Measurements from ENCODE around the gene PLXNA3.

The PLXNA3 gene

GRCh38 chrX:154507673-154508383, 49.7 kb downstream of the PLXNA3 start:
- no peak for DNase-seq

GRCh38 chrX:154508384-154508745, 50.3 kb downstream of the PLXNA3 start:
- no peak for DNase-seq

GRCh38 chrX:154509455-154509854, 51.4 kb downstream of the PLXNA3 start:
- no peak for DNase-seq

- no peak for DNase-seq
These were observed 53.7 kb downstream of the PLXNA3 start for GRCh38 chrX:154511761-154512160.

GRCh38 chrX:154512879-154513553, 54.9 kb downstream of the PLXNA3 start:
- DNase-seq: no peak

GRCh38 chrX:154513716-154514115, 55.6 kb downstream of the PLXNA3 start:
- DNase-seq: no peak

GRCh38 chrX:154515090-154515965, 57.2 kb downstream of the PLXNA3 start:
- DNase-seq: peak; percentile 23

- DNase-seq: peak; percentile 93
These were observed 58.0 kb downstream of the PLXNA3 start, which contains the start of gene FAM3A for GRCh38 chrX:154515966-154516655. Gene FAM3A, minus strand, starts transcription at chrX:154516232. Its CDS starts 460 bp downstream, at chrX:154515772.

- DNase-seq: peak; percentile 79
These were observed 58.6 kb downstream of the PLXNA3 start for GRCh38 chrX:154516656-154517100.

GRCh38 chrX:154517101-154517781, 59.2 kb downstream of the PLXNA3 start:
- no peak for DNase-seq

- no peak for DNase-seq
These were observed 61.3 kb downstream of the PLXNA3 start for GRCh38 chrX:154519389-154519788.

GRCh38 chrX:154525606-154526490, 67.8 kb downstream of the PLXNA3 start:
- DNase-seq: no peak

- DNase-seq: peak; percentile 87
These were observed 69.0 kb downstream of the PLXNA3 start for GRCh38 chrX:154526901-154527675.

All from OCI-M1 (cell line).